NOMO-1 (cell line): ENCODE results near the gene PCDHGA1.
"Not testable (repeated sequence)": the region's sequence is repeated elsewhere in the genome, so short reads cannot be mapped to it uniquely, and the experiment has no call there.

Experiments used
- DNase-seq, 2 experiments: peaks; one replicate each; lab custom pipeline; 2025; ENCODE audit not compliant: unreplicated experiment in 2 of 2; lab: John Stamatoyannopoulos, UW

PCDHGA1 gene

GRCh38 chr5:141407790-141408505, 77.6 kb downstream of the PCDHGA1 start, which contains the start of gene PCDHGB6:
TSS of gene PCDHGB6 (plus strand) at chr5:141408021. CDS start at chr5:141408203, 182 bp downstream.
- DNase-seq: peak in 1 of 2 experiments; percentile 44

DNA sequence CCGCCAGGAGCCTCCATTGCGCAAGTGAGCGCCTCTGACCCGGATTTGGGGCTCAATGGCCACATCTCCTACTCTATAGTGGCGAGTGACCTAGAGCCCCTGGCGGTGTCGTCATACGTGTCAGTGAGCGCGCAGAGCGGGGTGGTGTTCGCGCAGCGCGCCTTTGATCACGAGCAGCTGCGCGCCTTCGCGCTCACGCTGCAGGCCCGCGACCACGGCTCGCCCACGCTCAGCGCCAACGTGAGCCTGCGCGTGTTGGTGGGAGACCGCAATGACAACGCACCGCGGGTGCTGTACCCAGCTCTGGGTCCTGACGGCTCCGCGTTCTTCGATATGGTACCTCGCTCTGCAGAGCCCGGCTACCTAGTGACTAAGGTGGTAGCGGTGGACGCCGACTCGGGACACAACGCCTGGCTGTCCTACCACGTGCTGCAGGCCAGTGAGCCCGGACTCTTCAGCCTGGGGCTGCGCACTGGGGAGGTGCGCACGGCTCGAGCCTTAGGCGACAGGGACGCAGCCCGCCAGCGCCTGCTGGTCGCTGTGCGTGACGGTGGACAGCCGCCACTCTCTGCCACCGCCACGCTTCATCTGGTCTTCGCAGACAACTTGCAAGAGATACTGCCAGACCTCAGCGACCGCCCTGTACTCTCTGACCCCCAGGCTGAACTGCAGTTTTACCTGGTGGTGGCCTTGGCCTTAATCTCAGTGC, 79.4 kb downstream of the PCDHGA1 start:
- no peak for DNase-seq

GRCh38 chr5:141411575-141411974, 81.3 kb downstream of the PCDHGA1 start:
- DNase-seq: no peak

DNA sequence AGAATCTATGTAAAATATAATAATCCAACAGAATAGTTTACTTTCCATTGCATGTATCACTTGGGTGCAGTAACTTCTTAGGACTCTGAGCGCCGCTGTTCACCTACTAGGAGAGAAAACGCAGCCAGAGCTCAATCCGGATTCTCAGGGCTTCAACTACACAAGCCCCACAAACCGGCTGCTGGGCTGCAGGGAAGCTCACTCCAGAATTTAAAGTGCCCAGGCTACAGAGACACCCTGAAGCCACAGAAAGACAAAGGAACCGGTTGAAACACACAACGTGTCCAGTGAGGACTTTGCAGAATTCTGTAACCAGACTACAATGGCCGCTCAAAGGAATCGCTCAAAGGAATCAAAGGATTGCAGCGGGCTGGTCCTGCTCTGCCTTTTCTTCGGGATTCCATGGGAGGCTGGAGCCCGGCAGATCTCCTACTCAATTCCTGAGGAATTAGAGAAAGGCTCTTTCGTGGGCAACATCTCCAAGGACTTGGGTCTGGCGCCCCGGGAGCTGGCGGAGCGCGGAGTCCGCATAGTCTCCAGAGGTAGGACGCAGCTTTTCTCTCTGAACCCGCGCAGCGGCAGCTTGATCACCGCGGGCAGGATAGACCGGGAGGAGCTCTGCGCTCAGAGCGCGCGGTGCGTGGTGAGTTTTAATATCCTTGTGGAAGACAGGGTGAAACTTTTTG, 82.7 kb downstream of the PCDHGA1 start, which contains the start of gene PCDHGA10:
Gene PCDHGA10 (plus strand): TSS at position 134 of the 686 bp plus-strand sequence. CDS start 189 bp downstream, at position 323.
- DNase-seq: peak; percentile 41 to 69

- DNase-seq: no peak
These were observed 83.3 kb downstream of the PCDHGA1 start for GRCh38 chr5:141413540-141414069.

DNA sequence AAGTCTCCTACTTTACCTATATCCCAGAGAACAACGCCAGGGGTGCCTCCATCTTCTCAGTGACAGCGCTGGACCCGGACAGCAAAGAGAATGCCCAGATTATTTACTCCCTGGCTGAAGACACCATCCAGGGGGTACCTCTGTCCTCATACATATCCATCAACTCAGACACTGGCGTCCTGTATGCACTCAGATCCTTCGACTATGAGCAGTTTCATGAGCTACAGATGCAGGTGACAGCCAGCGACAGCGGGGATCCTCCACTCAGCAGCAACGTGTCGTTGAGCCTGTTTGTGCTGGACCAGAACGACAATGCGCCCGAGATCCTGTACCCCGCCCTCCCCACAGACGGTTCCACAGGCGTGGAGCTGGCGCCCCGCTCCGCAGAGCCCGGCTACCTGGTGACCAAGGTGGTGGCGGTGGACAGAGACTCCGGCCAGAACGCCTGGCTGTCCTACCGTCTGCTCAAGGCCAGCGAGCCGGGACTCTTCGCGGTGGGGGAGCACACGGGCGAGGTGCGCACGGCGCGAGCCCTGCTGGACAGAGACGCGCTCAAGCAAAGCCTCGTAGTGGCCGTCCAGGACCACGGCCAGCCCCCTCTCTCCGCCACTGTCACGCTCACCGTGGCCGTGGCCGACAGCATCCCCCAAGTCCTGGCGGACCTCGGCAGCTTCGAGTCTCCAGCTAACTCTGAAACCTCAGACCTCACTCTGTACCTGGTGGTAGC, 84.4 kb downstream of the PCDHGA1 start:
- not testable (repeated sequence) for DNase-seq

- DNase-seq: not testable (repeated sequence)
These were observed 84.9 kb downstream of the PCDHGA1 start for GRCh38 chr5:141415275-141415618.

DNA sequence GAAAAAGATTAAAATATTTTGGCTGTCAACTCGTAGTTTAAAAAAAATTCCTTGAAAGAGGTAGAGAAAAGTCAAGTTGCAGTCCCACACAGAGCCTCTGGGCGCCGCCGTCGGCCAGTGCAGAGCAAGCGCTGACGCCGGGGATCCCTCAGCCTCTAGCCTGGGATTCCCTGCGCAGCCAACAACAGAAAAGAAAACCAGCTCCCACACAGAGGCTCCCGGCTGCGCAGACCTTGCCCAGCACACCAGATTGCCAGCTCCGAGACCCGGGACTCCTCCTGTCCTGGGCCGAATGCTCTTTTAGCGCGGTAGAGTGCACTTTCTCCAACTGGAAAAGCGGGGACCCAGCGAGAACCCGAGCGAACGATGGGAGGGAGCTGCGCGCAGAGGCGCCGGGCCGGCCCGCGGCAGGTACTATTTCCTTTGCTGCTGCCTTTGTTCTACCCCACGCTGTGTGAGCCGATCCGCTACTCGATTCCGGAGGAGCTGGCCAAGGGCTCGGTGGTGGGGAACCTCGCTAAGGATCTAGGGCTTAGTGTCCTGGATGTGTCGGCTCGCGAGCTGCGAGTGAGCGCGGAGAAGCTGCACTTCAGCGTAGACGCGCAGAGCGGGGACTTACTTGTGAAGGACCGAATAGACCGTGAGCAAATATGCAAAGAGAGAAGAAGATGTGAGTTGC, 87.3 kb downstream of the PCDHGA1 start, which contains the start of gene PCDHGB7:
Gene PCDHGB7 (plus strand): TSS at position 184 of the 679 bp plus-strand sequence. CDS start 183 bp downstream, at position 367.
- DNase-seq: peak; percentile 31 to 38

DNA sequence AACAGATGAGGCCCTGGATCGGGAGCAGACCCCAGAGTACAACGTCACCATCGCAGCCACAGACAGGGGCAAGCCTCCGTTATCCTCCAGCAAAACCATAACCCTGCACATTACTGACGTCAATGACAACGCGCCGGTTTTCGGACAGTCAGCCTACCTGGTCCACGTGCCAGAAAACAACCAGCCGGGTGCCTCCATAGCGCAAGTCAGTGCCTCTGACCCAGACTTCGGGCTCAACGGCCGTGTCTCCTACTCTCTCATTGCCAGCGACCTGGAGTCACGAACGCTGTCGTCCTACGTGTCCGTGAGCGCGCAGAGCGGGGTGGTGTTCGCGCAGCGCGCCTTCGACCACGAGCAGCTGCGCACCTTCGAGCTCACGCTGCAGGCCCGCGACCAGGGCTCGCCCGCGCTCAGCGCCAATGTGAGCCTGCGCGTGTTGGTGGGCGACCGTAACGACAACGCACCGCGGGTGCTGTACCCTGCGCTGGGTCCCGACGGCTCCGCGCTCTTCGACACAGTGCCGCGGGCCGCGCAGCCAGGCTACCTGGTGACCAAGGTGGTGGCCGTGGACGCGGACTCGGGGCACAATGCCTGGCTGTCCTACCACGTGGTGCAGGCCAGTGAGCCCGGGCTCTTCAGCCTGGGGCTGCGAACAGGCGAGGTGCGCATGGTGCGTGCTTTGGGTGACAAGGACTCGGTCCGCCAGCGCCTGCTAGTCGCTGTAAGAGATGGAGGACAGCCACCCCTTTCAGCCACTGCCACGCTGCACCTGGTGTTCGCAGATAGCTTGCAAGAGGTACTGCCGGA, 89.0 kb downstream of the PCDHGA1 start:
- no peak for DNase-seq

DNA sequence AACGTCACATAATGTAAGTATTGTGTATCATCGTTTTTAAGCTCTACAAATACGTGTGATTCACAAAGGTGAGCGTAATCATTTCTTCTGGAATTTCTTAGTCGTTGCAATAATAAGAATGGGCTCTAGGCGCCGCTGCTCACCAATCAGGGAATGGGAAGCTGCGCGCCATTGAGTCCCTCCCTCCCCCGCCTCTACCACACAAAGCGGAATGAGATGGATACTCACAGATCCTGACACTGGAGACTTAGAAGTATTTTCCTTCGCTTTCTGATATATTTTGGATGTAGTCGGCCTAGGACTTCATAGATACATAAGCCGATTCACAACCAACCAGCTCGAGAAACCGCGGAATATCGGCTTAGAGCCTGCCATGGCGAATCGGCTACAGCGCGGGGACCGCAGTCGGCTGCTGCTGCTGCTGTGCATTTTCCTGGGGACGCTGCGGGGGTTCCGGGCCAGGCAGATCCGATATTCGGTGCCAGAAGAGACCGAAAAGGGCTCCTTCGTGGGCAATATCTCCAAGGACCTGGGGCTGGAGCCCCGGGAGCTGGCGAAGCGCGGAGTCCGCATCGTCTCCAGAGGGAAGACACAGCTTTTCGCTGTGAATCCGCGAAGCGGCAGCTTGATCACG, 90.7 kb downstream of the PCDHGA1 start, which contains the start of gene PCDHGA11:
Gene PCDHGA11 (plus strand): TSS at position 197 of the 634 bp plus-strand sequence. CDS start 177 bp downstream, at position 374.
- DNase-seq: peak; percentile 42 to 45

DNA sequence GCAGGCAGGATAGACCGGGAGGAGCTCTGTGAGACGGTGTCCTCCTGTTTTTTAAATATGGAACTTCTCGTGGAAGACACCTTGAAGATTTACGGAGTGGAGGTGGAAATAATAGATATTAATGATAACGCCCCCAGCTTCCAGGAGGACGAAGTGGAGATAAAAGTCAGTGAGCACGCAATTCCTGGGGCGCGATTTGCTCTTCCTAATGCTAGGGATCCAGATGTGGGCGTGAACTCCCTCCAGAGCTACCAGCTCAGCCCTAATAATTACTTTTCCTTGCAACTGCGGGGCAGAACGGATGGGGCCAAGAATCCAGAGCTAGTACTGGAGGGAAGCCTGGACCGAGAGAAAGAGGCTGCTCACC, 91.2 kb downstream of the PCDHGA1 start:
- DNase-seq: no peak

- DNase-seq: no peak
These were observed 92.5 kb downstream of the PCDHGA1 start for GRCh38 chr5:141422742-141423291.

DNA sequence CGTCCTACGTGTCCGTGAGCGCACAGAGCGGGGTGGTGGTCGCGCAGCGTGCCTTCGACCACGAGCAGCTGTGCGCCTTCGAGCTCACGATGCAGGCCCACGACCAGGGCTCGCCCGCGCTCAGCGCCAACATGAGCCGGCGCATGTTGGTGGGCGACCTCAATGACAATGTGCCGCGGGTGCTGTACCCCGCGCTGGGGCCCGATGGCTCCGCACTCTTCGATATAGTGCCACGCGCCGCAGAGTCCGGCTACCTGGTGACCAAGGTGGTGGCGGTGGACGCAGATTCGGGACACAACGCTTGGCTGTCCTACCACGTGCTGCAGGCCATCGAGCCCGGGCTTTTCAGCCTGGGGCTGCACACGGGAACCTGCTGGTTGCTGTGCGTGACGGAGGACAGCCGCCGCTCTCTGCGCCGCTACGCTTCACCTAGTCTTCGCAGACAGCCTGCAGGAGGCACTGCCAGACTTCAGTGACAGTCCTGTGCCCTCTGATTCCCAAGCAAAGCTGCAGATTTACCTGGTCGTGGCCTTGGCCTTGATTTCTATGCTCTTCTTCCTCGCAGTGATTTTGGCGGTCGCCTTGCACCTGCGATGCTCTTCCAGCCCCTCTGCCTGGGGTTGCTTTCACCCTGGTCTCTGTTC, 97.6 kb downstream of the PCDHGA1 start:
- DNase-seq: no peak

DNA sequence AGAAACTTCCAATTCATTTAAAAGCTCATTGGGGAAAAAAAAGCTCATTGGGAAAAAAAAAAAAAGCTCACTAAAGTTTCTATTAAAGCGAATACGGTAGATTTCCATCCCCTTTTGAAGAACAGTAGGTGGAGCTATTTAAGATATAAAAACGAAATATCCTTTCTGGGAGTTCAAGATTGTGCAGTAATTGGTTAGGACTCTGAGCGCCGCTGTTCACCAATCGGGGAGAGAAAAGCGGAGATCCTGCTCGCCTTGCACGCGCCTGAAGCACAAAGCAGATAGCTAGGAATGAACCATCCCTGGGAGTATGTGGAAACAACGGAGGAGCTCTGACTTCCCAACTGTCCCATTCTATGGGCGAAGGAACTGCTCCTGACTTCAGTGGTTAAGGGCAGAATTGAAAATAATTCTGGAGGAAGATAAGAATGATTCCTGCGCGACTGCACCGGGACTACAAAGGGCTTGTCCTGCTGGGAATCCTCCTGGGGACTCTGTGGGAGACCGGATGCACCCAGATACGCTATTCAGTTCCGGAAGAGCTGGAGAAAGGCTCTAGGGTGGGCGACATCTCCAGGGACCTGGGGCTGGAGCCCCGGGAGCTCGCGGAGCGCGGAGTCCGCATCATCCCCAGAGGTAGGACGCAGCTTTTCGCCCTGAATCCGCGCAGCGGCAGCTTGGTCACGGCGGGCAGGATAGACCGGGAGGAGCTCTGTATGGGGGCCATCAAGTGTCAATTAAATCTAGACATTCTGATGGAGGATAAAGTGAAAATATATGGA, 100.2 kb downstream of the PCDHGA1 start, which contains the start of gene PCDHGA12:
Gene PCDHGA12 (plus strand): TSS at position 176 of the 782 bp plus-strand sequence. CDS start 253 bp downstream, at position 429.
- DNase-seq: peak in 1 of 2 experiments; percentile 11

GRCh38 chr5:141431286-141431685, 101.0 kb downstream of the PCDHGA1 start:
- no peak for DNase-seq

GRCh38 chr5:141432308-141432707, 102.0 kb downstream of the PCDHGA1 start:
- not testable (repeated sequence) for DNase-seq

DNA sequence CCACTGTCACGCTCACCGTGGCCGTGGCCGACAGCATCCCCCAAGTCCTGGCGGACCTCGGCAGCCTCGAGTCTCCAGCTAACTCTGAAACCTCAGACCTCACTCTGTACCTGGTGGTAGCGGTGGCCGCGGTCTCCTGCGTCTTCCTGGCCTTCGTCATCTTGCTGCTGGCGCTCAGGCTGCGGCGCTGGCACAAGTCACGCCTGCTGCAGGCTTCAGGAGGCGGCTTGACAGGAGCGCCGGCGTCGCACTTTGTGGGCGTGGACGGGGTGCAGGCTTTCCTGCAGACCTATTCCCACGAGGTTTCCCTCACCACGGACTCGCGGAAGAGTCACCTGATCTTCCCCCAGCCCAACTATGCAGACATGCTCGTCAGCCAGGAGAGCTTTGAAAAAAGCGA, 102.4 kb downstream of the PCDHGA1 start:
- not testable (repeated sequence) for DNase-seq
